SK-N-DZ (cell line): Measurements from ENCODE around the gene GPAM. TPM values are rescaled to one million over a fixed set of nuclear protein-coding genes. Genes with fewer than 3 reads are reported as not detected.
"Not testable (repeated sequence)": the region's sequence is repeated elsewhere in the genome, so short reads cannot be mapped to it uniquely, and the experiment has no call there.

Experiments used
- DNase-seq: peaks from one replicate; pipeline ENCODE4 v3.0.0-alpha.2; 2015; ENCODE audit warnings: low spot score
- polyA plus RNA-seq, 2 experiments: library from polyadenylated mRNA; depleted of rRNA; stranded (reverse); fragments of >200 nt; gene quantifications; 2 replicates each; pipeline ENCODE4 v1.2.3, GENCODE V29; 2014

Gene GPAM, protein sequence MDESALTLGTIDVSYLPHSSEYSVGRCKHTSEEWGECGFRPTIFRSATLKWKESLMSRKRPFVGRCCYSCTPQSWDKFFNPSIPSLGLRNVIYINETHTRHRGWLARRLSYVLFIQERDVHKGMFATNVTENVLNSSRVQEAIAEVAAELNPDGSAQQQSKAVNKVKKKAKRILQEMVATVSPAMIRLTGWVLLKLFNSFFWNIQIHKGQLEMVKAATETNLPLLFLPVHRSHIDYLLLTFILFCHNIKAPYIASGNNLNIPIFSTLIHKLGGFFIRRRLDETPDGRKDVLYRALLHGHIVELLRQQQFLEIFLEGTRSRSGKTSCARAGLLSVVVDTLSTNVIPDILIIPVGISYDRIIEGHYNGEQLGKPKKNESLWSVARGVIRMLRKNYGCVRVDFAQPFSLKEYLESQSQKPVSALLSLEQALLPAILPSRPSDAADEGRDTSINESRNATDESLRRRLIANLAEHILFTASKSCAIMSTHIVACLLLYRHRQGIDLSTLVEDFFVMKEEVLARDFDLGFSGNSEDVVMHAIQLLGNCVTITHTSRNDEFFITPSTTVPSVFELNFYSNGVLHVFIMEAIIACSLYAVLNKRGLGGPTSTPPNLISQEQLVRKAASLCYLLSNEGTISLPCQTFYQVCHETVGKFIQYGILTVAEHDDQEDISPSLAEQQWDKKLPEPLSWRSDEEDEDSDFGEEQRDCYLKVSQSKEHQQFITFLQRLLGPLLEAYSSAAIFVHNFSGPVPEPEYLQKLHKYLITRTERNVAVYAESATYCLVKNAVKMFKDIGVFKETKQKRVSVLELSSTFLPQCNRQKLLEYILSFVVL
- 51.4 and 77.1 TPM in 2 replicates for polyA plus RNA-seq (2014; cell fraction: cytosol; rRNA removed)
- 50.1 and 56.6 TPM in 2 replicates for polyA plus RNA-seq (2014; cell fraction: nucleus; rRNA removed)

DNA sequence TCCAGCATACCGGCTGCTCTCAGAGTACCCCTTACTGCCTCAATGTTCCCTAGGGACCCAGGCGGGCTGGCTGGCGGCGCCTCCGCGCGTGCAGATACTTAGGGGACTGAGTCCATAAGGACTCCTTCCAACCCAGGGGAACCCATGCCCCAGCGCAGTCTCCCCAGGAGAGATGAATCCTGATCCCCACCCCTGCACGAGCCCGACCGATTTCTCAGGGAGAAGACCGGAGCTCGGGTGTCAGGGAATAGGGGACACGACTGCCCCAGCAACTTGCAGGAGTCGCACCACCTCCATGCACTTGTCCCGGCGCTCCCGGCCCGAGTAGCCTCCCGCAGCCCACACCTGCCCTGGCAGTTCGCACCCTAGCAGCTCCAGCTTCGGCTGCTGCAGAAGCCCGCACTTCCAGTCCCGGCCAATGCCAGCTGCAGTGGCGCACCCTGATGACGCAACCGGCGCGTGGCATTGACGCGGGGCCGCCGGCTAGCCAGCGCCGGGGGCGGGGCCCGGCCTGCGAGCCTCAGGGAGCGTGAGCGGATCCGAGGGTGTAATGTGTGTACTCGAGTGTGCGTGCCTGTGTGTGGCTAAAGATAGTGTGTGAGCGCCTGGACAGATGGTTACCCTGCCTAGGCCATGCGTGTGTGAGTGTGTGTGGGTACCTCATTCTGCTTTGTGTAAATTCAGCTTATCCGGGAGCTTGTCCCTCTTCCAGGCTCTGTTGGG is at the start of gene GPAM:
Gene GPAM (minus strand): TSS at position 437 of the 723 bp plus-strand sequence. CDS start 1,981 bp downstream, outside the sequence.
- peak; percentile 87 for DNase-seq

DNA sequence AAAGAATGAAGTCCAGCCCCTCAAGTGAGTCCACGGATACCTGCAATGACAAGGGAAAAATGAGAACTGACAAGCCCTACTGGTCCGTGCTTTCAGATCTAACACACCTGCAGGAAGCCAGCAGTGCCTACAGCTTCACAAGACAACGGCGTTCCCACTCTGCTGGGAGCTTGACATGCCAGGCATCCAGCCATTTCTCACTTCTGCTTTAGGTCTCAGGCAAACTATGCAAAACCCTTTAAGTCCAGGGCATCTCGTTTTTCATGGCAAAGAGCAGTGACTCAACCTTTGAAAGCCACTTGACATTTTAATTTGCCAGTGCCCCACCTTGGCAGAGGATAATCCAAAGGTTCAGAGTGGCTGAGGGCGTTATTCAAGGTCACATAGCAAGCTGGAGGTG is 49.1 kb upstream of the GPAM start:
- DNase-seq, result no peak

DNA sequence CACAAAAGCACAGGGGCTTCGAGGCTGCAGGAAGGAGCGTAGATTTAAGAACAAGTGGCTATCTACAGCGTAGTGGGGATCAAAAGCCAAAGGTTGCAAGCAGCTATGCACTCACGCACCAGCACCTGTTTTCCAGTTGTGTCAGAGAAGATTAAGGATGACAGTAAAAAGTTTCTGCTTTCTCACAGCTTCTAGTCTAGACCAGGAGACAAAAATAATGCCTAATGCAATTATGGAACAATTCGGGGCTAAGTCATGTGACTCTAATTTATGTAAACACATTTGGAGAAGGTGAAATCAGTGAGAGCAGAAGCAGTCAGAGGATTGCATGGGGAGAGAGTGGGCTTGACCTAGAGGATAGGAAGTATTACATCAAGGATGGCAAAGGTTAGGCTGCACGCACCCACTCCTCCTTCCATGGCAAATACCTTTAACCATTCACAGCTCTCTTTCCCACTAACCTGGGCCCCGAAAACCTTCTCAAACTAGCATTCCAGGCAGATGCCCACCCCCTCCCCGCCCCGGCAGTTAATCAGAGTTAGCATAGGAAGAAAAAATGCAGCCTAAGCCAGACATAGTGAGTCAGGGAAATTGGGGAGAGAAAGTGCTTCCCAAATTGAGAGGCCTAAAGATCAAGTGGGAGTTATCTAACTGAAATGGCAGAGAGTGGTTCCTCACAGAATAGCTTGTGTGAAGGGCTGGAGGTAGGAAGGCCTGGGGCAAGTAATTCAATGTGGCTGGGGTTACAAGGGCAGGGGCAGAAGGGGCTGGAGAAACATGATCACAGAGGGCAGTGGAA is 48.2 kb upstream of the GPAM start:
- DNase-seq, result peak; percentile 88

DNA sequence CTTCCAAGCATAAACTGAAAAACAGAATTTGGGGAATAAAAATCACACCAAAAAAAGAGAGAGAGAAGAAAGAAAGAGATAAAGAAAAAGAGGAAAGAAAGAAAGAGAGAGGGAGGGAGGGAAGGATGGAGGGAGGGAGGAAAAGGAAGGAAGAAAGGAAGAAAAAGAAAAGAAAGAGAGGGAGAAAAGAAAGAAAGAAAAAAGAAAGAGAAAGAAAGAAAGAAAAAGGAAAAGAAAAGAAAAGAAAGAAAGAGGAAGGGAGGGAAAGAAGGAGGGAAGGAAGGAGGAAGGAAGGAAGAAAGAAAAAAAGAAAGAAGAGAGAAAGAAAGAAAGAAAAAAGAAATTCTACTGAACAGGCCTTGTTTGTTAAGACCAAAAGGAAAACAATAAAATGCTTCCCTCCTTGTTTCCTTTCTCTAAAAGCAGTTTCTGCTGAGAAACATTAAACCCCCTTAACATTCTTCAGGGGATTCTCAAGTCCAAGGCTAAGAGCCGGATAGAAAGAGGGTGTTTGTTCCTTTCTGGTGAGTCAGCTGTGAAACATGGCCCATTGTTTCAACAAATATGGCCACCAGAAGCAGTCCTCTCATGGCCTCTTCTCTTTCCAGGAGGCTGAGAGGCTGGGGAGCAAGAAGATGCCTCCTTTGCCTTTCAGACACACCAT is 46.9 kb upstream of the GPAM start:
- peak; percentile 36 for DNase-seq

DNA sequence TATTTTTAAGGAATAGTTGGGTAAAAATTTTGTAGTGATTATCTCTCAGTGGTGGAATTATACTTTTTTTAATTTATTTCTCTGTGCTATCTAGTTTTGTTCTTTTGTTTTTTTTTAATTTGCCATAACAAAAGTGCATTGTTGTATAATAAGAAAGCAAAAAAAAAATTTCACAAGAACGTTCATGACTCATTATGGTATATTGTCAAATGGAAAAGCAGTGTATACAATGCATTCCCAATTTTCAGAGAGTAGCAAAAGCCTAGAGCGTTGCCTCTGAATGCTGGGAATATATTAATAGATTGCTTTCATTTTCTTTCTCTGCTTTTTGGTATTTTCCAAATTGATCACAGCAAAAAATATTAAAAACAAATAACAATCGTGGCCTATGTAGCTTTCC is 46.3 kb upstream of the GPAM start:
- no peak for DNase-seq

DNA sequence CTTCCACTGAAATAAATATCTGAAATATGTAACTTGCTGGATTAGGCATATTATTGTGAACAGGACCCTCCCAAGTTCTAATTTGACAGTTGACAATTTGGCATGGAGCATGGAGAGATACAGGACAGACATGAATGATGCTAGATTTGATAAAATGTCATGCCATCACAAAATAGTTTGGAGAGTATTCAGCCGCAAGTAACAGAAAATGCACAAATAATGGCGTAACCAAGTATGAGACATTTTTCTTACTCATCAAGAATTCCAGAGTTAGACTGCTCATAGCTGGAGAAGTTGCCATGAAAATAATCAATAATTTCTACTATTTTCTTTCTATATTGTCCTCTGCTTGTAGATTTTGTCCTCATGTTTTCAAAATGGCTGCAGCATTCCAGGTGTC is 45.5 kb upstream of the GPAM start:
- no peak for DNase-seq

DNA sequence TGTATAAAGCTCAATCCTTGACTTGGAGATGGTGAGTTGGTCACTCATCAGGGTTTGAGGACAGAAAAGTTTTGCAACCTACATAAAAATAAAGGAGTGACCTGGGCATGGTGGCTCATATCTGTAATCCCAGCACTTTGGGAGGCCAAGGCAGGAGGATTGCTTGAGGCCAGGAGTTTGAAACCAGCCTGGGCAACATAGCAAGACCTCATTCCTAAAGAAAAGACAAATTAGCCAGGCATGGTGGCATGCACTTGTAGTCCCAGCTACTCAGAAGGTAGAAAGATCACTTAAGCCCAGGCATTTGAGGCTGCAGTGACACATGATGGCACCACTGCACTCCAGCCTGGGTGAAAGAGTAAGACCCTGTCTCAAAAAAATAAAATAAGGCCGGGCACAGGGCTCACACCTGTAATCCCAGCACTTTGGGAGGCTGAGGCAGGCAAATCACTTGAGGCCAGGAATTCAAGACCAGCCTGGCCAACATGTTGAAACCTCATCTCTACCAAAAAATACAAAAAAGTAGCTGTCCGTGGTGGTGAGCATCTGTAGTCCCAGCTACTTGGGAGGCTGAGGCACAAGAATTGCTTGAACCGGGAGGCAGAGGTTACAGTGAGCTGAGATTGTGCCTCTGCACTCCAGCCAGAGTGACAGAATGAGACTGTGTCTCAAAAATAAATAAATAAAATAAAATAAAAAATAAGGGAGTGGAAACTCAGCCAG is 45.0 kb upstream of the GPAM start:
- not testable (repeated sequence) for DNase-seq

DNA sequence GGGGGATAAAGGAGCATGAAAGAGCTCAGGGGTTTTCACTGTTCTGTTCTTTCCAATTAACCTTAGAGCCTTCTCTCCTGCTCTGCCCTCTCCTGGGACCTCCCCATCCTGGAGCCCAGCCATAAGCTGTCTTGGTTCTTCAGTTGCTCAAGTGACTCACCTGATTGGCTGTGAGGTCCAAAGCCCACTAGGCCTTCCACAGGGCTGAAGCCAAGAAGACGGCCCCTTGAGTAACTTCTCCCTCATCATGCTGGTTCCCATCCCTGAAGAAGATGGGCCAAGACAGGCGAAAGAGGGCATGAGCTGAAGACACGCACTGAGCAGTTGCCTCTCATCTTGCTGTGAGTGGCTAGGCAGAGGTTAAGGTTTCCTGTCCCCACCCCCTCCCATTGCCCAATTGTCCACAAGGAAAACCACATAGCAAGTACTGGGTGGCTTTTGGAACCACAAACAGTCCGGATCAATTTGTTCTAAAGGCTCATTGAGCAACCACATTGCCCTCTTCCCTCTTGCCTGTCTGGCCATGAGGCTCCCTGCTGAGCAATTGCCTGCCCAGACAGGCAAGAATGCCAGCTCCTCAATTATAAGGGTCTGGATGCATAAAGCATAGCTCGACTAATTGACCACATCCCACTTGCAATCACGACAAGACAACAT is 43.9 kb upstream of the GPAM start:
- no peak for DNase-seq

DNA sequence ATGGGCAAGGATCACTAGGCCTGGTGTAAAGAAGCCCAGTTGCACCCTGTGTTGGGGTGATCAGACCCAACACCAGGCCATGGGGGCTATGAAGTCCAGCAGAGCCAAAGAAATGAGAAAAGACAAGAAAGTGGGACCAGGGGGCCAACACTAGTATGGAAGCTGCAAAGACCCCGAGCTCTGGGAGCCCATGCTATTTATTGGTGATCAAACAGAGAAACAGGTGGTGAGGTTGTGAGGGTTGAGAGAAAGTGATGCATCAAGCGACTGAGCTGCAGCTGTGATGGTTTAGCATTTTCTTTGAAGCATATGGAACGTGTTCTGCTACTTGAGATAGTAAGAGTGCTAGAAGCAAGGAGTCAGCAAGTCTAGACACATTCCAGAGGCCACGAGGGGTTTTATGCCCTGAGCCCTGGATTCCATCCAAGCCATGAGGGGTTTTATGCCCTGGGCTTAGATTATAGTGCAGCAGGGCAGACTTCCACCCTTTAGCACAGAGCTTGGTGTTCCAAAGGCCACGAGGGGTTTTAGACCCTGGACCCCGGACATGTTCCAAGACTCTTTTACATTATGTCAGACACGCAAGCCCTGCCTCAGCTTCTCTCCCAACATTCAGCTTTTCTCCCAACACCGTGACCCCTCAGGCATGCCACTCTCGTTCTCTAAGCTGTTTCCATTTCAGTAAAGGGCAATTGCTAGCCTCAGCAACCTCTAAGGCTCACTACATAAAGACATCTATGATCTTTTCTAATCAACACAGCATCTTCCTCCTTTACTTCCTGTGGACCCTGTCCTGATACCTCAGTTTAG is 43.1 kb upstream of the GPAM start:
- DNase-seq, result no peak

DNA sequence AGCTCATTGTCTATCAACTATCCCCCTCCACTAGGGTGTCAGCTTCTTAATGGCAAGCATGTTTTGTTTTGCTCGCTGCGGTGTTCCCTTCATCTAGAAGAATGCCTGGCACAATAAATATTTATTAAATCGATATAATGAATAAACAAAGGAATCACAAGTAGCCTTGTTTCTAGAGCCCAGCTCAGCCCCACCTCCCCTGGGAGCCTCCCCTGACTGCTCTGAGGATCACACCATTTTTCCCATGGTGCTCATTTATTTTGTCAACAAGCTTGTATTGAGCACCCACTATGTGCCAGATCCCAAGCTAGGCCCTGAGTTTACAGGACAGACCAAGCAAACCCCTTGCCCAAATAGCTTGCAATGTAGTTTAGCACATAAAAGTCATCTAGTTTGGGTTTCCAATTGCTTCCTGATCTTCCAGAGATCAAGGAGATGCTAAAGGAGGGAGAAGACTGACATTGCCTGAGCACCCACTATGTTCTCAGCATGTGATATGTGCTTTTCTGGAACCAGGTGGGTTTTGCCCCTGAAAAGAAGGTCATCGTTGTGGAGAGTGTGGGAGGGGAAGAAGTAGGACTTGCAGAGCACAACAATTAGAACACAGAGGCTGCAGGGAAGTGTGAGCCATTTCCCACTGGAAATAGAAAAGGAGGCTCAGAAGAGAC is 42.3 kb upstream of the GPAM start:
- no peak for DNase-seq

DNA sequence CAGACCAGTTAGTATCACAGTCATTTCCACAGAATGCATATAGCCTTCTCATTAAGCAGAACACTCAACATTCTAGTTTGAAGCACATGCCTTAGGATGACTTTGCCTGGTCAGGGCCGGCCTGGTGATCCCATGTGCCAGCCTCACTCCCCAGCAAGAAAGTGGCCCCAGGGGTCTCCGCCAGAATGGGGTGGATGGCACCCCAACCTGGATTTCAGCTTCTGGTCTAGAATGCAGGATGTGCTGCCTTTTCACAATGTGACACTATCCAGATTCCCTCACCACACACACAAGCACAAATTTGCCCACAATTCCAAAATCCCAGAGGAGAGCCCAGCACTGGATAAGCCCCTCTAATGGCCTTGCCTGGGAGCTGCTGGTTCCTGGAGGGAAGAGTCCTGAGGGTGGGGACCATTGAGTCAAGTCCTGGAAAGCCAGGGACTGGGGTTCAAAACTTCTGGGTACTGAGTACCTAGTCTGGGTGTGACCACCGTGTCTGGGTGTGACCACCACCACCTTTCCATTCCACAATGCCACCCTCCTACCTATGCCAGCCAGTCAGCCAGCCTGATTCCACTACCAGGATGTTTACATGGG is 41.5 kb upstream of the GPAM start:
- no peak for DNase-seq

DNA sequence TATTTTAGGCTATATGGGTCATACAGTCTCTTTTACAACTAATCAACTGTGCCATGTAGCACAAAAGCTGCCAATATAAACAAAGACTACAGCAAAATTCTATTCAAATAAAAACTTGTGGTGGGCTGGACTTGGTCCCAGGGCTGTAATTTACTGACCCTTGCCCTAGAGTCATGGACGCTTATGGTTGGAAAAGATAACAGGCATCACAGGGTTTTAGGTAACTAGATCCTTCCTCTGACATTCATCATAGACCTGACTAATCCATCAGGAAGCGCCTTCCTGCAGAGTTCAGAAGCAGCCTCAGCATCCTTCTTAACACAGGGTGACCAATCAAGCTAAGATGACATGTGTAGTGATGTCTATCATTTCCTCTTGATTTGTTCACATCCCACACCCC is 40.2 kb upstream of the GPAM start:
- DNase-seq, result no peak

DNA sequence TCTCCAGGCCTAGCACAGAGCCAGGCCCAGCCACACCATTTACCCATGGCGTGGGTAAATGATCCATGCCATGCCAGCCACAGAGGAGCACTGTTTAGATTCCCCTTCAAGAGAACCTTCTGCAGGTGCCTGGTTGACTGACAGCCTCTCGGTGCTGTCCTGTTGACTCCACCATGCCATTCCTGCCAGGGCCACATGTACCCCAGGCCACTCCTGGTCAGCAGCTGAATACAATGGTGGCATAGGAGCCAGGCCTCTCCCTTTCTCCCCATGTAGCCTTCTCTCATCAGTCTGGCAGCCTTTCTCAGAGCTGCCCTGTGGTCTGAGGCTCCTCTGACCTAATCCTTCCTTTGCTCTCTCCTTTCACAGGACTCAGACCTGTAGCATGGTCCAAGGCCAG is 39.2 kb upstream of the GPAM start:
- no peak for DNase-seq

DNA sequence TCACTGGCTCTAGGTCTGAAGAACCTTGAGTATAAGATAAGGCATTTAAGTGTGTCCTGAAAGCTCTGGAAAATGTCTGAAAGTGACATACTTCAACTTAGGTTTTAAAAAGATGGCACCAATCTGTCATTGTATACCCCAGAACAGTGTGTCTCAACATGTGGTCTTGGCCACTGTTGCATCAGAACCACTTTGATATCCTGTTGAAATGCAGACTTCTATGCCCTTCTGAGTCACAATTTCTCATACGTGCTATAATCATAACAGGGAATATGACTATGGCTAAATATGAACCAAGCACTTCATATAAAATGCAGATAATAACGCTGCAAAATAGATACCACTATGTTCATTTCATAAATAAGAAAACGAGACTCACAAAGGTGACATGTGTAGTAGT is 38.0 kb upstream of the GPAM start:
- DNase-seq, result no peak

DNA sequence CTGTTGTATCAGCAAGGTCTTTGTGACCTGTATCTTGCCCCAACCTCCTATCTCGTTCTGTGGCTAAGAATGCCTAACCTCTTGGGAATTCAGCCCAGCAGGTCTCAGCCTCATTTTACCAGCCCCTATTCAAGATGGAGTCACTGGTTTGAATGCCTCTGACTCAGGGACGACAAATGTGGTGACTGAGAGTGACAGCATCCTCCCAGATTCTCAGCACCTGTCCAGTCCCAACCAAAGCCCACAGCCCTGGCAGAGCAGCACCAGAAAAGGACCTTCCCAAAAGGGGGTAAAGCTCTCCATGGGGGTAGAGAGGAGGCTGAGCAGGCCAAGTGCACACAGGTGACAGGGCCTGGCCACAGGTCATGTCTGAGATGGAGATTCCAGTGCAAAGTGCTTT is 35.4 kb upstream of the GPAM start:
- DNase-seq, result no peak

DNA sequence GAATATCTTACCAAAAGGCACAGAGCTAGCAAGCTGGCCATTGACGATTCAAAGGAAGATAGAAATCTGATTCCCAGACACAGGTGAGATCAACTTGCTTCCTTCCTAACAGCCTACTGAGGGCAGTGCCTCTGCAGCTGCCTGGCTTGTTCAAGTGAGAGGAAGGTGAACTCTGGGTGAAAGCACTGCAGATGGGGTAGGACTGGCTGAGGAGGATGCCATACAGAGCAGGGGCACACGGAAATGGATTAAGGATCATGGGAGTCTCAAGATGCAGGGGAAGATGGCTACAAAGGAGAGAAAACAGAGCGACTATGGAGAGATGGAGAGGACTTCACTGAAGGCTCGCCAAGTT is 34.4 kb upstream of the GPAM start:
- DNase-seq, result no peak

DNA sequence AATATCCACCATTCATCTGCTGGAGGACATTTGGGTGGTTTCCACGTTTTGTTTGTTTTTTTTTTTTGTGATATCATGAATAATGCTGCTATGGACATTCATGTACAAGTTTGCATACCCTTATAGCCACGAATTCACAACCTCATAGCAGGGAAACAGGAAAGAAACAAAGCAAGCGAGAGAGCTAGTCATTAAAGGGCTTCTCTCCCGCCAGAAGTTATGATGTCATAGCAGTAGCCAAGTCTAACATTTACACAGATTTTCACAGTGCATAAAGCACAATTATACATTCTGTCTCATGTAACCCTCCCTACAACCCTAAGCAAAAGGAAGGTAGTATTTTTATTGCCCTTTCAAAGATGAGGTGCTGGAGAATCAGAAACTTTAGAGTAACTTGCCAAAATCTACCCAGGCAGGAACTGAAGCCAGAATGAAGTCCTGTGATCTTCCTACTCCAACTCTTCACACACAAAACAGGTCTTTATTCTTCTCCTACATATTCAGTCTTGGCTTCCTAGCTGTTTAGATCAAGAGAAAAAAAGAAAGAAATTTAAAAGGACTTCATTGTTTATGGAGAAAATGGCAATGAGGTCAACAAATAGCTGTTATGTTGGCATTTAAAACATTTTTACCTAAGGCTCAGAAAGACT is 33.9 kb upstream of the GPAM start:
- DNase-seq, result no peak
